Skeletal muscle satellite cell (primary cell): ENCODE measurements around the gene SURF6.

Experiments
- H3K27me3 ChIP-seq: 2 replicates; pipeline ENCODE4 v1.7.0; 2013; ENCODE audit warnings: low read length; ENCODE audit not compliant: control insufficient read depth, insufficient read depth
- H3K36me3 ChIP-seq: 2 replicates; pipeline ENCODE4 v1.7.0; 2013; ENCODE audit warnings: mild to moderate bottlenecking, control low read depth, low read length; ENCODE audit not compliant: insufficient read depth
- H3K4me1 ChIP-seq: 2 replicates; pipeline ENCODE4 v1.7.0; 2013; ENCODE audit warnings: low read length; ENCODE audit not compliant: control insufficient read depth, insufficient read depth
- H3K4me2 ChIP-seq: 2 replicates; pipeline ENCODE4 v1.7.0; 2013; ENCODE audit warnings: mild to moderate bottlenecking, low read length
- H3K4me3 ChIP-seq: 2 replicates; pipeline ENCODE4 v1.7.0; 2013; ENCODE audit warnings: low read length
- H3K9ac ChIP-seq: 2 replicates; pipeline ENCODE4 v1.7.0; 2013; ENCODE audit warnings: mild to moderate bottlenecking, low read depth, low read length, moderate library complexity
- H3K9me3 ChIP-seq: replicated peaks from 2 replicates; pipeline ENCODE4 v1.7.0; 2013; ENCODE audit warnings: mild to moderate bottlenecking, control low read depth, low read length

SURF6 gene

GRCh38 chr9:133375724-133376654 lies 40.0 kb upstream of the SURF6 start, which contains the start of the genes STKLD1 and SURF4:
Gene STKLD1, plus strand, starts transcription at chr9:133376366. Its CDS starts 108 bp downstream, at chr9:133376474.
Gene SURF4, minus strand, starts transcription at chr9:133376060. Its CDS starts 91 bp downstream, at chr9:133375969.
- Histone ChIP-seq H3K9me3 (no peaks in the 10 kb centered on the region), H3K4me3 (peak within 1 kb of the TSS; percentile 93), H3K27me3 (no peaks in the 10 kb centered on the region), H3K36me3 (peaks cover 24% of the 10 kb centered on the region), H3K4me2 (peak within 1 kb of the TSS; percentile 97), H3K4me1 (peaks cover 39% of the 10 kb centered on the region), H3K9ac (peak within 1 kb of the TSS; percentile 96)

- Histone ChIP-seq H3K4me2 (peak overlapping the region; percentile 92), H3K9me3 (no peaks in the 10 kb centered on the region), H3K4me1 (peaks cover 45% of the 10 kb centered on the region), H3K4me3 (peak overlapping the region; percentile 93), H3K9ac (peak overlapping the region; percentile 96), H3K27me3 (no peaks in the 10 kb centered on the region), H3K36me3 (peaks cover 32% of the 10 kb centered on the region)
Observed at GRCh38 chr9:133375116-133375723, 39.2 kb upstream of the SURF6 start.

- peak overlapping the region; percentile 93 for H3K4me3 ChIP-seq
- no peaks in the 10 kb centered on the region for H3K27me3 ChIP-seq
- peak overlapping the region; percentile 92 for H3K4me2 ChIP-seq
- H3K9ac ChIP-seq = peak overlapping the region; percentile 96
- no peaks in the 10 kb centered on the region for H3K9me3 ChIP-seq
- peaks cover 38% of the 10 kb centered on the region for H3K36me3 ChIP-seq
- H3K4me1 ChIP-seq = peaks cover 50% of the 10 kb centered on the region
Observed at GRCh38 chr9:133374612-133375115, 38.7 kb upstream of the SURF6 start.

- Histone ChIP-seq H3K27me3 (no peaks in the 10 kb centered on the region), H3K9ac (no peak overlapping the region), H3K9me3 (no peaks in the 10 kb centered on the region), H3K4me2 (peak overlapping the region; percentile 20), H3K4me3 (no peak overlapping the region), H3K4me1 (peaks cover 66% of the 10 kb centered on the region), H3K36me3 (peaks cover 51% of the 10 kb centered on the region)
Observed at GRCh38 chr9:133372144-133372543, 36.2 kb upstream of the SURF6 start.

- H3K4me1 ChIP-seq = peaks cover 62% of the 10 kb centered on the region
- H3K36me3 ChIP-seq = peaks cover 60% of the 10 kb centered on the region
- no peak overlapping the region for H3K9ac ChIP-seq
- H3K4me2 ChIP-seq = peak overlapping the region; percentile 20
- H3K27me3 ChIP-seq = no peaks in the 10 kb centered on the region
- H3K4me3 ChIP-seq = no peak overlapping the region
- H3K9me3 ChIP-seq = no peaks in the 10 kb centered on the region
Observed at GRCh38 chr9:133371261-133371711, 35.3 kb upstream of the SURF6 start.

GRCh38 chr9:133370685-133371084 lies 34.7 kb upstream of the SURF6 start:
- H3K4me3 ChIP-seq = no peak overlapping the region
- H3K9ac ChIP-seq = no peak overlapping the region
- peaks cover 66% of the 10 kb centered on the region for H3K36me3 ChIP-seq
- no peaks in the 10 kb centered on the region for H3K27me3 ChIP-seq
- H3K4me2 ChIP-seq = peak overlapping the region; percentile 6
- no peaks in the 10 kb centered on the region for H3K9me3 ChIP-seq
- H3K4me1 ChIP-seq = peaks cover 61% of the 10 kb centered on the region

GRCh38 chr9:133369933-133370332 lies 33.9 kb upstream of the SURF6 start:
- Histone ChIP-seq H3K9me3 (no peaks in the 10 kb centered on the region), H3K36me3 (peaks cover 73% of the 10 kb centered on the region), H3K27me3 (no peaks in the 10 kb centered on the region), H3K4me2 (no peak overlapping the region), H3K4me1 (peaks cover 61% of the 10 kb centered on the region), H3K4me3 (no peak overlapping the region), H3K9ac (no peak overlapping the region)

GRCh38 chr9:133369422-133369821 lies 33.4 kb upstream of the SURF6 start:
- no peaks in the 10 kb centered on the region for H3K9me3 ChIP-seq
- H3K9ac ChIP-seq = no peak overlapping the region
- peak overlapping the region; percentile 76 for H3K4me2 ChIP-seq
- peaks cover 77% of the 10 kb centered on the region for H3K36me3 ChIP-seq
- peaks cover 61% of the 10 kb centered on the region for H3K4me1 ChIP-seq
- H3K4me3 ChIP-seq = no peak overlapping the region
- no peaks in the 10 kb centered on the region for H3K27me3 ChIP-seq

- peaks cover 85% of the 10 kb centered on the region for H3K36me3 ChIP-seq
- H3K27me3 ChIP-seq = no peaks in the 10 kb centered on the region
- no peaks in the 10 kb centered on the region for H3K9me3 ChIP-seq
- peaks cover 54% of the 10 kb centered on the region for H3K4me1 ChIP-seq
- peak overlapping the region; percentile 40 for H3K4me3 ChIP-seq
- peak overlapping the region; percentile 49 for H3K9ac ChIP-seq
- peak overlapping the region; percentile 76 for H3K4me2 ChIP-seq
Observed at GRCh38 chr9:133368249-133368881, 32.4 kb upstream of the SURF6 start.

GRCh38 chr9:133367778-133368177 lies 31.8 kb upstream of the SURF6 start:
- peaks cover 85% of the 10 kb centered on the region for H3K36me3 ChIP-seq
- H3K9ac ChIP-seq = peak overlapping the region; percentile 49
- H3K4me1 ChIP-seq = peaks cover 54% of the 10 kb centered on the region

GRCh38 chr9:133367221-133367620 lies 31.2 kb upstream of the SURF6 start:
- Histone ChIP-seq H3K4me1 (peaks cover 50% of the 10 kb centered on the region), H3K9me3 (no peaks in the 10 kb centered on the region), H3K27me3 (no peaks in the 10 kb centered on the region), H3K36me3 (peaks cover 85% of the 10 kb centered on the region), H3K9ac (no peak overlapping the region), H3K4me2 (peak overlapping the region; percentile 76), H3K4me3 (no peak overlapping the region)

More at GRCh38 chr9:133367778-133368177, 31.8 kb upstream of the SURF6 start:
- peak overlapping the region; percentile 76 for H3K4me2 ChIP-seq
- H3K9me3 ChIP-seq = no peaks in the 10 kb centered on the region
- peak overlapping the region; percentile 40 for H3K4me3 ChIP-seq
- no peaks in the 10 kb centered on the region for H3K27me3 ChIP-seq
